ENCODE measurements around the gene IFNL1. TPM values are rescaled to one million over a fixed set of nuclear protein-coding genes. Genes with fewer than 3 reads are reported as not detected.

Gene IFNL1
- polyA plus RNA-seq, 2 of the 4 experiments (the other 2 are of a cell fraction): not detected

GRCh38 chr19:39333507-39333906, 37.3 kb downstream of the IFNL1 start:
- 80% methylated on average over 6 of the region's 6 CpGs for WGBS (ENCODE audit: missing lambda C conversion rate)
- ChIA-PET CTCF (interaction anchor here (0.8 to 12.2 kb wide), 6 partner anchors 10 to 372 kb away, joined by 3 to 133 read pairs (median 6); no protein-coding TSS in a partner anchor), POLR2A (no interaction called here)
- Histone ChIP-seq H3K4me2 (no peak overlapping the region), H3K27ac (no peak overlapping the region), H3K4me1 (0 out of 3 replicates have a peak, but pooled peaks cover 9% of the 10 kb centered on the region), H3K9me3 (no peaks in the 10 kb centered on the region), H3K4me3 (no peak overlapping the region)
- TF ChIP-seq MAFK (IDR thresholded peaks at IDR 0.05; ENCODE audit: partially characterized antibody): no peak
- TF ChIP-seq KDM1A (IDR thresholded peaks at IDR 0.05; ENCODE audit: low read depth): 0 out of 2 replicates have a peak, but pooled peaks have one; percentile 40
- no peak for FAIRE-seq
- no peak for DNase-seq (ENCODE audit: low read depth in 1 of 2, low spot score in 1 of 2)
- no peak for ATAC-seq

DNA sequence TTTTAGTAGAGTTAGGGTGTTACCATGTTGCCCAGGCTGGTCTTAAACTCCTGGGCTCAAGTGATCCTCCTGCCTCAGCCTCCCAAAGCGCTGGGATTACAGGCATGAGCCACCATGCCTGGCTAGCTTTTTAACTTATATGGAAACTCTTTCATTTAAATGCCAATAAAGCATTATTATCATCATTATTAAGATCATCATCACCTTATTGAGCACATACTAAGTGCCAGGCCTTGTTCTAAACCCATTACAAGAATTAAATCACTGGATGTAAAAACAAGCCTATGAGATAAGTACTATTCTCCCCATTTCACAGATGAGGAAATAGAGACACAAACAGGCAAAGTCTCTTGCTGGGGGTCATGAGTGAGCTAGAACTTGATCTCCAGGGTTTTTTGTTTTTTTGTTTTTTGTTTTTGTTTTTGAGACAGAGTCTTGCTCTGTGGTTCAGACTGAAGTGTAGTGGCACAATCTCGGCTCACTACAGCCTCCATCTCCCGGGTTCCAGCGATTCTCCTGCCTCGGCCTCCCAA, 38.3 kb downstream of the IFNL1 start:
- Histone ChIP-seq H3K27ac (no peak overlapping the region), H3K4me2 (no peak overlapping the region), H3K9me3 (no peaks in the 10 kb centered on the region), H3K4me1 (0 out of 3 replicates have a peak, but pooled peaks cover 9% of the 10 kb centered on the region), H3K4me3 (no peak overlapping the region)
- no peak for FAIRE-seq
- TF ChIP-seq HDAC2 (IDR thresholded peaks at IDR 0.05) (peak; percentile 62; the same call in 1 of the 2 replicates), ZC3H11A (IDR thresholded peaks at IDR 0.05) (no peak), POLR2A (IDR thresholded peaks at IDR 0.05; ENCODE audit: low read length) (no peak), MYC (IDR thresholded peaks at IDR 0.05; ENCODE audit: borderline replicate concordance, low read length) (no peak), RAD21 (conservative IDR thresholded peaks at IDR 0.05 in 1 of 2, IDR thresholded peaks at IDR 0.05 in 1 of 2) (no peak), MAFK (IDR thresholded peaks at IDR 0.05; ENCODE audit: partially characterized antibody) (peak; percentile 53), ZSCAN20 (CRISPR knock-in tag; IDR thresholded peaks at IDR 0.05) (no peak), ZFP36 (IDR thresholded peaks at IDR 0.05; ENCODE audit: borderline replicate concordance, partially characterized antibody) (no peak), PHF8 (IDR thresholded peaks at IDR 0.05; ENCODE audit: borderline replicate concordance, low read depth) (no peak), CHD4 (IDR thresholded peaks at IDR 0.05; ENCODE audit: borderline replicate concordance) (no peak), NPAS2 (CRISPR knock-in tag; IDR thresholded peaks at IDR 0.05; ENCODE audit: borderline replicate concordance) (no peak), EHF (CRISPR knock-in tag; IDR thresholded peaks at IDR 0.05) (no peak)
- ATAC-seq: no peak
- DNase-seq (ENCODE audit: low read depth in 1 of 2, low spot score in 1 of 2): no peak
- POLR2A ChIA-PET: interaction anchor here (0.6 kb wide), 1 partner anchor 216 kb away, joined by 3 read pairs; no protein-coding TSS in a partner anchor
- 70% methylated on average over 5 of the region's 5 CpGs for WGBS (ENCODE audit: missing lambda C conversion rate)
- CTCF ChIA-PET: interaction anchor here (0.8 to 12.2 kb wide), 8 partner anchors 11 to 373 kb away, joined by 3 to 133 read pairs (median 8); no protein-coding TSS in a partner anchor

GRCh38 chr19:39335168-39335548, 39.0 kb downstream of the IFNL1 start:
- FAIRE-seq (no peak), DNase-seq (ENCODE audit: low read depth in 1 of 2, low spot score in 1 of 2) (no peak), ATAC-seq (peak; percentile 8 to 33)
- no peak overlapping the region for H3K4me3 ChIP-seq
- peaks cover 9% of the 10 kb centered on the region; the same call in 1 of the 3 replicates for H3K4me1 ChIP-seq
- CTCF ChIA-PET: interaction anchor here (0.8 to 12.2 kb wide), 12 partner anchors 7 to 373 kb away, joined by 3 to 133 read pairs (median 8); partner anchors contain the start of genes FBXO17 and PLEKHG2
- no peak overlapping the region for H3K4me2 ChIP-seq
- H3K9me3 ChIP-seq: no peaks in the 10 kb centered on the region
- TF ChIP-seq GATA3 (IDR thresholded peaks at IDR 0.05; ENCODE audit: borderline replicate concordance) (no peak), MAFK (IDR thresholded peaks at IDR 0.05; ENCODE audit: partially characterized antibody) (no peak), FOXS1 (CRISPR knock-in tag; IDR thresholded peaks at IDR 0.05) (no peak), ZFP36 (IDR thresholded peaks at IDR 0.05; ENCODE audit: borderline replicate concordance, partially characterized antibody) (no peak), RNF2 (IDR thresholded peaks at IDR 0.05; ENCODE audit: borderline replicate concordance, low read depth) (no peak), PBX3 (IDR thresholded peaks at IDR 0.05) (no peak), RARB (CRISPR knock-in tag; IDR thresholded peaks at IDR 0.05) (no peak), HES2 (IDR thresholded peaks at IDR 0.05) (no peak), RCOR1 (IDR thresholded peaks at IDR 0.05; ENCODE audit: low read depth, low read length) (no peak), MYC (IDR thresholded peaks at IDR 0.05; ENCODE audit: borderline replicate concordance, low read length) (no peak), ZSCAN20 (CRISPR knock-in tag; IDR thresholded peaks at IDR 0.05) (no peak), E2F6 (IDR thresholded peaks at IDR 0.05; ENCODE audit: borderline replicate concordance, low read depth) (no peak), NR3C1 (IDR thresholded peaks at IDR 0.05) (no peak)
- TF ChIP-seq, protein P1, sequence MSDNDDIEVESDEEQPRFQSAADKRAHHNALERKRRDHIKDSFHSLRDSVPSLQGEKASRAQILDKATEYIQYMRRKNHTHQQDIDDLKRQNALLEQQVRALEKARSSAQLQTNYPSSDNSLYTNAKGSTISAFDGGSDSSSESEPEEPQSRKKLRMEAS (IDR thresholded peaks at IDR 0.05): no peak
- TF ChIP-seq, protein P2, sequence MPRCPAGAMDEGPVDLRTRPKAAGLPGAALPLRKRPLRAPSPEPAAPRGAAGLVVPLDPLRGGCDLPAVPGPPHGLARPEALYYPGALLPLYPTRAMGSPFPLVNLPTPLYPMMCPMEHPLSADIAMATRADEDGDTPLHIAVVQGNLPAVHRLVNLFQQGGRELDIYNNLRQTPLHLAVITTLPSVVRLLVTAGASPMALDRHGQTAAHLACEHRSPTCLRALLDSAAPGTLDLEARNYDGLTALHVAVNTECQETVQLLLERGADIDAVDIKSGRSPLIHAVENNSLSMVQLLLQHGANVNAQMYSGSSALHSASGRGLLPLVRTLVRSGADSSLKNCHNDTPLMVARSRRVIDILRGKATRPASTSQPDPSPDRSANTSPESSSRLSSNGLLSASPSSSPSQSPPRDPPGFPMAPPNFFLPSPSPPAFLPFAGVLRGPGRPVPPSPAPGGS (IDR thresholded peaks at IDR 0.05): no peak
- POLR2A ChIA-PET: no interaction called here
- H3K27ac ChIP-seq: no peak overlapping the region
- WGBS (ENCODE audit: missing lambda C conversion rate): 66% methylated on average over 6 of the region's 6 CpGs
